PFSK-1 (cell line): ENCODE results near the gene SHH.

Source experiments
- FOXP2 ChIP-seq: optimal IDR thresholded peaks from 2 replicates; pipeline ENCODE3; 2011; ENCODE audit warnings: borderline replicate concordance, control low read depth, inconsistent platforms; ENCODE audit not compliant: insufficient read depth; ENCODE audit errors: extremely low read length, extremely low read depth
- POLR2AphosphoS5 ChIP-seq: IDR thresholded peaks from 2 replicates; pipeline ENCODE4 v1.6.1; 2012; ENCODE audit warnings: low read depth, mild to moderate bottlenecking, control low read depth, low read length, moderate library complexity
- SIN3A ChIP-seq: IDR thresholded peaks from 2 replicates; pipeline ENCODE4 v1.6.1; 2012; ENCODE audit warnings: mild to moderate bottlenecking, low read length, moderate library complexity, borderline replicate concordance; ENCODE audit not compliant: insufficient read depth
- TAF1 ChIP-seq: IDR thresholded peaks from 2 replicates; pipeline ENCODE4 v1.6.1; 2012; ENCODE audit warnings: low read length, control low read depth, borderline replicate concordance; ENCODE audit not compliant: insufficient read depth
- TF ChIP-seq, protein P1 (sequence below), 2 experiments: IDR thresholded peaks; 2 replicates each; pipeline versions ENCODE4 v1.6.1 to v1.8.0; 2011 to 2012; ENCODE audit warnings: low read depth in 2 of 2, low read length in 2 of 2, control low read depth in 1 of 2, inconsistent platforms in 1 of 2, mild to moderate bottlenecking in 1 of 2, moderate library complexity in 1 of 2; ENCODE audit not compliant: insufficient read depth in 1 of 2

Gene SHH

DNA sequence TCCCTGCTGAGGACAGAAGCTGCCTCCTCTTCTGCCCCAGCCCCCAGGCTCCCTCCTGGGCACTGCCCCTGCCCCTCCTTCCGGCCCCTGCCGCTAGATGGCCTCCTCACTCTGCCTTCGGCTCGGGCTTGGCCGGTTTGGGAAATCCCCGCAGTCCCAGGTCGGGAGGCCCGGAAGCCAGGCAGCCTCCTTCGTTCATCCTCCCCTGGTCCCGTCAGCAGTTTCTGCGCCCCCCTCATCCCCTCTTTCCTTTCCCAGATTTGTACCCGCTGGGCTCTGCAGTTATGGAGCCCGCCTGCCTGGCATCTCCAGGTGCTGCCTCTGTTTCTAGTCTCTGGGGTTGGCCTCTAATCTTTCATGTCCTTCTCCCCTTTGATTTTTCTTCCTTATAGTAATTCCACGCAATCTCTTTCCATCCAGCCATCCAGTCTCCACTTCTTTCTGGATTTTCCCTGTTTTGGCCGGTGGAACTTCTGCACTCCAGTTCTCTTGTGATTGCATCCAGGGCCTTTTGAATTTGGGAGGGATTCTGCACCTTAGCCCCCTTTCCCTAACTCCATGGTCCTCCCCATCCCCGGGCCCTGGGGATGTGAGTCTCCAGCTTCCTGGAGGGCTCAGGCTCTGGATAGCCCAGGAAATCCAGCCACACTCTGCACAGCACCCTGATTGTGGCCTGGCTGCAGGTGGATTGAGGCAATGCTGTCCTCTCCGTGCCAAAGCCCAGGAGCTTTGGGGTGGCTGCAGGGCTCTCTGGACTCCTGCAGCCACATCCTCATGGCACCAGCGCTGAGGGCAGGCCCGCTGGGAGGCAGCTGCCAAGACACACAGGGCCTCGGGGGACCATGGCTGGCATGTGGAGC lies 3.3 kb upstream of the SHH start:
- TF ChIP-seq TAF1 (no peak), POLR2AphosphoS5 (no peak), SIN3A (no peak), FOXP2 (no peak)
- TF ChIP-seq, protein P1, sequence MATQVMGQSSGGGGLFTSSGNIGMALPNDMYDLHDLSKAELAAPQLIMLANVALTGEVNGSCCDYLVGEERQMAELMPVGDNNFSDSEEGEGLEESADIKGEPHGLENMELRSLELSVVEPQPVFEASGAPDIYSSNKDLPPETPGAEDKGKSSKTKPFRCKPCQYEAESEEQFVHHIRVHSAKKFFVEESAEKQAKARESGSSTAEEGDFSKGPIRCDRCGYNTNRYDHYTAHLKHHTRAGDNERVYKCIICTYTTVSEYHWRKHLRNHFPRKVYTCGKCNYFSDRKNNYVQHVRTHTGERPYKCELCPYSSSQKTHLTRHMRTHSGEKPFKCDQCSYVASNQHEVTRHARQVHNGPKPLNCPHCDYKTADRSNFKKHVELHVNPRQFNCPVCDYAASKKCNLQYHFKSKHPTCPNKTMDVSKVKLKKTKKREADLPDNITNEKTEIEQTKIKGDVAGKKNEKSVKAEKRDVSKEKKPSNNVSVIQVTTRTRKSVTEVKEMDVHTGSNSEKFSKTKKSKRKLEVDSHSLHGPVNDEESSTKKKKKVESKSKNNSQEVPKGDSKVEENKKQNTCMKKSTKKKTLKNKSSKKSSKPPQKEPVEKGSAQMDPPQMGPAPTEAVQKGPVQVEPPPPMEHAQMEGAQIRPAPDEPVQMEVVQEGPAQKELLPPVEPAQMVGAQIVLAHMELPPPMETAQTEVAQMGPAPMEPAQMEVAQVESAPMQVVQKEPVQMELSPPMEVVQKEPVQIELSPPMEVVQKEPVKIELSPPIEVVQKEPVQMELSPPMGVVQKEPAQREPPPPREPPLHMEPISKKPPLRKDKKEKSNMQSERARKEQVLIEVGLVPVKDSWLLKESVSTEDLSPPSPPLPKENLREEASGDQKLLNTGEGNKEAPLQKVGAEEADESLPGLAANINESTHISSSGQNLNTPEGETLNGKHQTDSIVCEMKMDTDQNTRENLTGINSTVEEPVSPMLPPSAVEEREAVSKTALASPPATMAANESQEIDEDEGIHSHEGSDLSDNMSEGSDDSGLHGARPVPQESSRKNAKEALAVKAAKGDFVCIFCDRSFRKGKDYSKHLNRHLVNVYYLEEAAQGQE (IDR thresholded peaks at IDR 0.05; ENCODE audit: insufficient read depth in 1 of 2, low read depth in 2 of 2, low read length in 2 of 2) = no peak

DNA sequence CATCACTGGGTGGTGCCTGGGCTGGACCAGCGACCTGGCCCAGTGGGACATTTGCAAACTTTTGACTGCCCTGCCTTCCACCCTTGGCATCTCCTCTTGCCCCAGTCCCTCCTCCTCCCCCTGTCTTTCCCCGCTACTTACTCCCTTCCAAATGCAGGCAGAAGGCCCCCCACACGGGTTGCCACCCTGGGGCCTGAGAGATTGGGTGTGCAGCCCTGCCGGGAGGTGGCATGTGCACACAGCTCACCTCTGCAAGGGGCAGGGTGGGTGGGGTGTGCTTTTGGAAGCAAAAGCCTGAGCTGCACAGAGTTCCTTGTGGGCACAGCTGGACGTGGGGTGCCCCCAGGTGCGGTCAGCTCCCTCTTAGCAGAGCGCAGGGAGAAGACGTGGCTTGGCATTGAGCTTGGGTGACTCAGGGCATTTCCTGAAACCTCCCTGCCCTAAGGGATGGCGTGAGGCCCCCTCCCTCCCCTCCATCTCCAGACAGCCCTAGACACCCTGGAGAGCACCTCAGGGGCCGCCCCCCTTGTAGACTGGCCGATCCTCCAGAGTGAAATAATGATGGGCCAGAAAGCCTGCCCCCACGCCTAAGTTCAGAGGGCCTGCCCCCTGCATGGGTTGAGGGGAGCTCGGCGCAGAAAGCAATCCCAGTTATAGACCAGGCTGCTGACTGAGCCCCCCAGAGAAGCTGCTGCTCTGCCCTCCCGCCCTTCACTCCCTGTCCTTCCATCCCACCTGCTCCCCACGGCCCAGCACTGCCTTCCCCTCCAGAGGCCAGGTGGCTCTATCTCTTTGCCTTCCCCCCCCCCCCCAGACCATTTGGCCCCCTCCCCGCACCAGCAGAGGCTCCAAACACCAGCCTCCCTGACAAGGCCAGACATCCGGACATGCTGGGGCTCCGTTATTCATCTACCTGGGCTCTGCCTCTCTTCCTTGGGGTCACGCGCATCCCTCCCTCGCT lies 2.3 kb upstream of the SHH start:
- TF ChIP-seq POLR2AphosphoS5 = no peak
- no peak for TF ChIP-seq TAF1
- TF ChIP-seq, protein P1 (IDR thresholded peaks at IDR 0.05; ENCODE audit: insufficient read depth in 1 of 2, low read depth in 2 of 2, low read length in 2 of 2) = no peak
- no peak for TF ChIP-seq FOXP2
- no peak for TF ChIP-seq SIN3A

DNA sequence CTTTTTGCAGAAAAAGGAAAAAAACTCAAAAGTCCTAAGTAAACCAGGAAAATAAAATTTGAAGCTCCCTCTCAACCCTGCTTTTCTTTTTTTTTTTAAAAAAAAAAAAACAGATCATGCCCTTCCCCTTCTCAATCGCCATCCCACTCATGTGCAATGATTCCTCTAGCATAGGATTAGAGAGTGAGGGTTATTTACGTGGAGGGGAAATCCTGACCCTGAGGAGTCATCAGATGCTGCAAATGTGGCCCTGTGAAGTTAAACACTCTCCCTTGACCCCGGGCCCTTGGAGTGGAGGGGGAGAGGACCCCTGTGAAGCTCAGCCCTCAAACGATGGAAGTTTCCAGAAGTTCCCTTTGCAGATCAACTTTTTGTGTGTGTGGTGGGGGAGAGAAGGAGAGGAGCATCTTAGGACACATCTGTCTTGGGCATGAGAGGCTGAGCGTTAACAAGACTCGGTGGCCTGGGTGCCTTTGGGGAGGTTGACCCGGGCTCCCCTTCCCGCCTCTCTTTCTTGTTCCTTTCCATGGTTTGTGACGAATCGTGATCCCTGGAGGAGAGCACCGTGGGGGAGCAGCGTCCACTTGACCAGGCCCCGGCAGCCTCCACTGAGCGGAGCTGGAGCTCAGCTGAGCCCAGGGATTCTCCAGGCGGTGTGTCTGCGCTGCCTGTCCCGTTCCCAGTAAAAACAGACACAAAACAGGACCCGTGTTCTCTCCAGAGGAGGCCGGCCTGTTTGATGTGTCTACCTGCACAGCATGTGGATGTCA lies 1.5 kb upstream of the SHH start:
- TF ChIP-seq POLR2AphosphoS5 (no peak), FOXP2 (no peak), SIN3A (no peak), TAF1 (no peak)
- TF ChIP-seq, protein P1 (IDR thresholded peaks at IDR 0.05; ENCODE audit: insufficient read depth in 1 of 2, low read depth in 2 of 2, low read length in 2 of 2) = no peak

DNA sequence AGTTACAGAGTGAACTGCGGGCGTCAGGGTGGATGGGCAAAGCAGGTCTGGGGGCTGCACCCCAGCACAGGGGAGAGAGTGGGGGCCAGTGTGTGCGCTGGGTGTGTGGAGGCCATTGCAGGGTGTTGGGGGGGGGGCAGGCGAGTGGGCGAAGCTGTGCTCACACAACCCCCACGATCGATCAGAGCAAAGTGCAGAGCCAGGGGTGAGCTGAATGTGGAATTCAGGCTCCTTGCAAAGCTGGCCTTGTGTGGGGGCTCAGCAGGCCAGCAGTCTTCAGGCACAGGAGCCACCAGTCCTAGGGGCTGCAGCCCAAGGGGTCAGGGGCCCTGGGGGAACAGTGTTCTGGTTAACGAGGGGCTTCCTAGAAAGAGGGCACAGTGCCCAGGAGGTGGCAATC lies 862 bp upstream of the SHH start:
- TF ChIP-seq SIN3A (no peak), FOXP2 (no peak), TAF1 (no peak), POLR2AphosphoS5 (no peak)
- TF ChIP-seq, protein P1 (IDR thresholded peaks at IDR 0.05; ENCODE audit: insufficient read depth in 1 of 2, low read depth in 2 of 2, low read length in 2 of 2) = no peak
